HG03039 (cell line): ENCODE results near the gene SPN.
"Not testable (repeated sequence)": the region's sequence is repeated elsewhere in the genome, so short reads cannot be mapped to it uniquely, and the experiment has no call there.

Source experiments
- ATAC-seq: cut with Tn5 transposase; IDR thresholded peaks from one replicate; pipeline ENCODE4 v1.9.1; 2021; ENCODE audit warnings: mild to moderate bottlenecking, moderate library complexity; ENCODE audit not compliant: unreplicated experiment

Gene SPN

DNA sequence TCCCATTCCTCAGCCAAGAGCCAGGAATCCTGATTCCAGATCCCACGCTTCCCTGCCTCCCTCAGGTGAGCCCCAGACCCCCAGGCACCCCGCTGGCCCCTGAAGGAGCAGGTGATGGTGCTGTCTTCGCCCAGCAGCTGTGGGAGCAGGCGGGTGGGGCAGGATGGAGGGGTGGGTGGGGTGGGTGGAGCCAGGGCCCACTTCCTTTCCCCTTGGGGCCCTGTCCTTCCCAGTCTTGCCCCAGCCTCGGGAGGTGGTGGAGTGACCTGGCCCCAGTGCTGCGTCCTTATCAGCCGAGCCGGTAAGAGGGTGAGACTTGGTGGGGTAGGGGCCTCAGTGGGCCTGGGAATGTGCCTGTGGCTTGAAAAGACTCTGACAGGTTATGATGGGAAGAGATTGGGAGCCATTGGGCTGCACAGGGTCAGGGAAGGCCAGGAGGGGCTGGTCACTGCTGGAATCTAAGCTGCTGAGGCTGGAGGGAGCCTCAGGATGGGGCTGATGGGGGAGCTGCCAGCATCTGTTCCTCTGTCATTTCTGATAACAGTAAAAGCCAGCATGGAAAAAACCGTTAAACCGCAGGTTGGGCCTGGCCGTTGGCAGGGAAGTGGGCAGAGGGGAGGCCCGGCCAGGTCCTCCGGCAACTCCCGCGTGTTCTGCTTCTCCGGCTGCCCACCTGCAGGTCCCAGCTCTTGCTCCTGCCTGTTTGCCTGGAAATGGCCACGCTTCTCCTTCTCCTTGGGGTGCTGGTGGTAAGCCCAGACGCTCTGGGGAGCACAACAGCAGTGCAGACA is at the start of gene SPN:
SPN (plus strand) TSS at position 232 of the 791 bp plus-strand sequence; CDS start at position 714, 482 bp downstream.
- no peak for ATAC-seq

GRCh38 chr16:29613307-29614057 is 49.6 kb upstream of the SPN start:
- ATAC-seq, result peak; percentile 29

GRCh38 chr16:29614691-29615314 is 48.2 kb upstream of the SPN start:
- ATAC-seq, result not testable (repeated sequence)

GRCh38 chr16:29616127-29616526 is 46.9 kb upstream of the SPN start:
- not testable (repeated sequence) for ATAC-seq

GRCh38 chr16:29620591-29620990 is 42.5 kb upstream of the SPN start:
- ATAC-seq, result not testable (repeated sequence)

DNA sequence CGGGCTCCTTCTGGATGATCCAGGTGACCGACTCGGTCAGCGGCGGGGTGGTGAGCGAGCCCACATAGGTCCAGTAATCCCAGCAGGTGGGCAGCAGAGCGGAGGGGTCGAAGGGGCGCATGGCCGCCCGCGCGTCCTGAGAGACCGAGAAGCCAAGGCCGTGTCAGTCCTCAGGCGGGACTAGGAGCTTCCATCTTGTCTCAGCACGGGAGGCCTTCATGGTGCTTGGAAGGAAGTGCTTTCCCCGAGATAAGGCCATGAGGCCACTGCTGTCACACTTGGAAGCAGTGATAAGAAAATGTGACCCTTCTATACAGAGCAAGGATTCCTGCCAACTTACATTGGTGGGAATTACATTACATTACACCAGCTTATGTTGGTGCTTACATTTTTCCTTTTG is 40.3 kb upstream of the SPN start:
- not testable (repeated sequence) for ATAC-seq

- not testable (repeated sequence) for ATAC-seq
Measured at GRCh38 chr16:29623253-29623652, 39.8 kb upstream of the SPN start.

- ATAC-seq, result not testable (repeated sequence)
Measured at GRCh38 chr16:29625114-29625513, 37.9 kb upstream of the SPN start.

- peak; percentile 50 for ATAC-seq
Measured at GRCh38 chr16:29626778-29627331, 36.2 kb upstream of the SPN start.

- ATAC-seq, result not testable (repeated sequence)
Measured at GRCh38 chr16:29627661-29628075, 35.4 kb upstream of the SPN start.

DNA sequence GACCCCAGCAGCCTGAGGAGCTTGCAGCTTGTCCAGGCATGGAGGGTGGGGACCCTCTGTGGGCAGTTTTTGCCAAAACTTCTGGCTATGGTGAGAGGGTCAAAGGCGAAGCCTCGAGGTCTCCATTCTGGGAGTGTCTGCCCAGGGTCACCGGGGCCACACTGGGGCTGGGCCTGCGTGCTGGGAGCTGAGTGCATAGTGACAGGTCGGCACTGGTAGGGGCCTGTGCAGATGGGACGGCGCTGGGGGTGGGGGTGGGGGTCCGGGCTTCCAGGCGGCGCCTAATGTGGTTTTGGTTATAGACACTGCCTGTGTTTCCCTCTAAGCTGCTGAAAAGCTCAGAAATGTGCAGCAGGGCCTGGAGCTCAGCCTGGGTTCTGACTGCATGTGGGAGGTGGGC is 34.3 kb upstream of the SPN start:
- ATAC-seq, result not testable (repeated sequence)

DNA sequence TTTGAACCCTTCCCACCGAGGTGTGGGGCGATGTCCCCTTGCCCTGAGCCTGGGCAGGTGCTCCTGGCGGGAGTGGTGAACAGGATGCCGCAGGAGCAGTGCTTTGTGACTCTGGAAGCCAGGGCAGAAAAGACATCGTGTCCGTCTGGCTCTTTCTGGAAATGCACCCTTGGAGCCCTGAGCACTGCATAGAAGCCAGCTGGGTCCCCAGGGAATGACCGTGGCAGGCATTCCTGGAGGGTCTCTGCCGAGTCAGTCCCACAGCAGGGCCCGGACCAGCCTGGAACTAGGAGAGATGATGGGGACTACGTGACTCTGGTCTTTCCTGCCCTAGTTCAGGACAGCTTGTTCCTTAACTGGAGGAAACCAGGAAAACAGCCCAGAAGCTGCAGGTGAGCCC is 33.7 kb upstream of the SPN start:
- ATAC-seq, result not testable (repeated sequence)

DNA sequence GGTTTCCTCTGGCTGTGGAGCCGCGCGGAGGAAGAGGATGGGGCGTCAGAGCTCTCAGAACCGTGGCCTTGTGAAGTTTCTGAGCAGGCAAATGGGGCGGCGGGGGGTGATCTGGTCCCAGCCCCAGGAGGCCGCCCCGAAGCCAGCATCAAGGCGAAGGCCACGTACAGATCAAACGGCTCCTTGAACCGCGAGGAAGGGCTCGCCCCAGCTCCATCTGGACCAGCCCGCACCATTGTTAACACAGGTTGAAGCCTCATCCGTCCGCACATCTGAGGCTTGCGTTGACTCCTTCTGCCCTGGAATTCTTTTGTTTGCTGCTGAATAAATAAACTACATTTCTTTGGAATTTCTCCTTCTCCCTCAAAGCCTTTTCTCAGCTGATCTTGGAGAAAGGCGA is 31.4 kb upstream of the SPN start:
- not testable (repeated sequence) for ATAC-seq

GRCh38 chr16:29635902-29636301 is 27.1 kb upstream of the SPN start:
- ATAC-seq, result not testable (repeated sequence)

DNA sequence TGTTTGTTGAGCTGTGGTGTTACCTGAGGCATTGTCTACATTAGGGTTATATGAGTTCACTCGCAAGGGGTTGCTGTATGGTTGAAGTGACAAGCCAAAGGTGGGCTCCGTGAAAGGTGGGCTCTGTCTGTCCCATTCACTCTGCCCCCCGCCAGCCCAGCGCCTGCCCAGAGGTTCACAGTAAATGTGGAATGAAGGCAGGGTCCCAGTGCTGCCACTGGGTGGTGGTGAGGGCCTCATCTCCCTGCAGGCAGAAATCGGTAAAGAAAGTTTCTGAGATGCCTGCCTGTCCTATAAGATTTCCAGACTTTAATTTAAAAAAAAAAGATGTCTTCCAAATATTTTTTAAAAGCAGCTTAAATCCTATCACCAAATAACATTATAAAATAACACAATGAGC is 26.7 kb upstream of the SPN start:
- ATAC-seq, result not testable (repeated sequence)

DNA sequence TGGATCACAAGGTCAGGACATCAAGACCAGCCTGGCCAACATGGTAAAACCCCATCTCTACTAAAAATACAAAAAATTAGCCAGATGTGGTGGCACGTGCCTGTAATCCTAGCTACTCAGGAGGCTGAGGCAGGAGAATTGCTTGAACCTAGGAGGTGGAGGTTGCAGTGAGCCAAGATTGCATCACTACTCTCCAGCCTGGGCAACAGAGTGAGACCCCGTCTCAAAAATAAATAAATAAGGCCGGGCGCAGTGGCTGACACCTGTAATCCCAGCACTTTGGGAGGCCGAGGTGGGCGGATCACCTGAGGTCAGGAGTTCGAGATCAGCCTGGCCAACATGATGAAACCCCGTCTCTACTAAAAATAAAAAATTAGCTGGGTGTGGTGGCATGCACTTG is 24.3 kb upstream of the SPN start:
- not testable (repeated sequence) for ATAC-seq

DNA sequence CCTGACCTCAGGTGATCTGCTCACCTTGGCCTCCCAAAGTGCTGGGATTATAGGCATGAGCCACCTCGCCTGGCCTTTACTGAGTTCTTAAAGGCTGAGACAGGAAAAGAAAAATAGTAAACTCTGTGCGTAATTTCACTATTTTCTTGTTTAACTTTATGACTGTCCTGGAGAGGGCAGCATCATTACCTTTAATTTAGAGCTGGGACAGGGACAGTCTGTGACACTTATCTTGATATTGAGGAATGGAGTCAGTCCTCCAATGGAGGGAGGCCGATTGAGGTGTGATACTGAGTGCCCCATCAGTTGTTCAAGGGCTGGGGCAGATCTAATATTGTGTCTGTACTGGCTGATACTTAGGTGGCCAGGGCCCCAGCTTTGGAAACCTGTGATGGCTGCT is 21.5 kb upstream of the SPN start:
- ATAC-seq, result no peak

DNA sequence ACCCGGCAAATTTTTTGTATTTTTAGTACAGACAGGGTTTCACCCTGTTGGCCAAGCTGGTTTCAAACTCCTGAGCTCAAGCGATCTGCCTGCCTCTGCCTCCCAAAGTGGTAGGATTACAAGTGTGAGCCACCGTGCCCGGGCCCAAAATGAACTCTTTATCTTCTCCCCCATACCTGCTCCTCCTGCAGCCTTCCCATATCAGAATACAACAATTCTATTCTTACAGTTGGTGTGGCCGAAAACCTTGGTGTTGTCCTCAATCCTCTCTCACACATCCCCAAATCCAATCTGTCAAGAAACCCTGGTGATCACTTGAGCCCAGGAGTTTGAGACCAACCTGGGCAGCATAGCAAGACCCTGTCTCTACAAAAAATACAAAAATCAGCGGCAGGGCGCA is 19.5 kb upstream of the SPN start:
- no peak for ATAC-seq

- peak; percentile 42 for ATAC-seq
Measured at GRCh38 chr16:29644338-29644857, 18.6 kb upstream of the SPN start.

DNA sequence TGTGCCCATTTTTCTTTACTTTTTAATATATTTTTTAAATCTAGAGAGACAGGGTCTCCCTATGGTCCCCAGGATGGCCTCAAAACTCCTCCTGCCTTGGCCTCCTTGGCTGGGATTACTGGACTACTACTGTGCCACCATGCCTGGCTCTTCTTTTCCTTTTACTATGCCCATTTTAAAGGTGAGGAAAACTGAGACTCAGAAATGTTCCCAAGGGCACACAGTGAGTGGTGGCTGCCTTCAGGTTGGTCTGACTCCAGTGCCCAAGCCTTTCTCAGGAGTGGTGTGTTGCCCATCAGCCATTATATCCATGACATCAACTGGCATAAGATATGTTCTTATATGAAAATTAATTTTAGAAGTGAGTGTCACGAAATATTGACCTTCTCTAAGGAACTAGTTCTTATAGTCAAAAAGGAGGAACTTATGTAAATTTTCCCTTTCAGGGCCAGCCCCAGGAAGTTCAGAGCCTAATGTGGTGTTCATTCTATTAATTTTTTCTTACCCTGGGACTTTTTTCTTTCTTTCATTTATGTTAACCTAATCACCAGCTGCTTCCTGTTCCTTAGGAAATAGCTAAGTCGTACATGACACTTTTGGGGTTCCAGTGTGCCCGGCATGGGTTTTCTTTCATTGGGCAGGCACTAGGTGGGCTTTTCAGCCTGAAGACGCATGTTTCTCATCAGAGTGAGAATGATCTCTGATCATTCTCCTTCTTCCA is 17.9 kb upstream of the SPN start:
- no peak for ATAC-seq
